ENCODE data around the gene PHF8. TPM values are rescaled to one million over a fixed set of nuclear protein-coding genes. Genes with fewer than 3 reads are reported as not detected.

The PHF8 gene
- 113 and 120 TPM in 2 replicates for total RNA-seq (2011; cell fraction: chromatin; rRNA removed; ENCODE audit: low replicate concordance)
- total RNA-seq (2011; cell fraction: nucleolus; rRNA removed) = 54.2 and 56.8 TPM in 2 replicates
- 59.9 and 65.1 TPM in 2 replicates for total RNA-seq (2011; cell fraction: nucleoplasm; rRNA removed)
- 12.2 and 14.5 TPM in 2 replicates for total RNA-seq (2014; rRNA removed)
- 7.9 and 8.0 TPM in 2 replicates for total RNA-seq (2014; rRNA removed; fragmentation: Illumina TruSeq; extraction: Trizol)
- total RNA-seq (2015; rRNA removed; fragmentation: Illumina TruSeq; extraction: Trizol) = 9.0 and 9.7 TPM in 2 replicates
- 25.5 and 25.7 TPM in 2 replicates for total RNA-seq (2021)
- polyA plus RNA-seq (2011; rRNA removed) = 12.1 and 16.8 TPM in 2 replicates
- polyA plus RNA-seq (2011; cell fraction: cytosol; rRNA removed) = 13.9 and 15.6 TPM in 2 replicates
- 64.6 and 65.8 TPM in 2 replicates for polyA plus RNA-seq (2011; cell fraction: nucleus; rRNA removed)
- polyA plus RNA-seq (2012) = 13.3 and 20.2 TPM in 2 replicates
- polyA plus RNA-seq (2014; fragmentation: Illumina TruSeq; extraction: Trizol) = 18.8 and 19.4 TPM in 2 replicates
- 1 to 10 TPM; 2.5 to 2.9 TPM for polyA plus RNA-seq (2014; fragmentation: Nextera tagmentation; extraction: Ambion mirVana)
- polyA plus RNA-seq (2014; rRNA removed) = 11.4 and 12.5 TPM in 2 replicates
- polyA minus RNA-seq (2011; rRNA and poly(A)+ RNA removed) = 25.2 and 29.7 TPM in 2 replicates
- polyA minus RNA-seq (2011; cell fraction: cytosol; rRNA and poly(A)+ RNA removed) = 22.7 and 29.1 TPM in 2 replicates
- 24.2 and 35.7 TPM in 2 replicates for polyA minus RNA-seq (2011; cell fraction: nucleus; rRNA and poly(A)+ RNA removed)
- Bru-seq, nascent RNA = percentile 60 among the genes with signal in this experiment
- percentile 67 among the genes with signal in this experiment for BruChase-seq, experiment 1, labeled RNA remaining after a 2-hour chase
- BruChase-seq, experiment 2, labeled RNA remaining after a 6-hour chase = percentile 67 among the genes with signal in this experiment
- long read RNA-seq, experiment 1, partial matches to known transcripts = 1 of 19 reads
- long read RNA-seq, experiment 1, other reads (novel, unspliced or antisense) = 18 of 19 reads
- long read RNA-seq, experiment 2, full-length matches to known transcripts = 1 of 12 reads
- long read RNA-seq, experiment 2, partial matches to known transcripts = 4 of 12 reads
- long read RNA-seq, experiment 2, other reads (novel, unspliced or antisense) = 7 of 12 reads
- long read RNA-seq, experiment 3, partial matches to known transcripts = 2 of 4 reads
- long read RNA-seq, experiment 3, other reads (novel, unspliced or antisense) = 2 of 4 reads

DNA sequence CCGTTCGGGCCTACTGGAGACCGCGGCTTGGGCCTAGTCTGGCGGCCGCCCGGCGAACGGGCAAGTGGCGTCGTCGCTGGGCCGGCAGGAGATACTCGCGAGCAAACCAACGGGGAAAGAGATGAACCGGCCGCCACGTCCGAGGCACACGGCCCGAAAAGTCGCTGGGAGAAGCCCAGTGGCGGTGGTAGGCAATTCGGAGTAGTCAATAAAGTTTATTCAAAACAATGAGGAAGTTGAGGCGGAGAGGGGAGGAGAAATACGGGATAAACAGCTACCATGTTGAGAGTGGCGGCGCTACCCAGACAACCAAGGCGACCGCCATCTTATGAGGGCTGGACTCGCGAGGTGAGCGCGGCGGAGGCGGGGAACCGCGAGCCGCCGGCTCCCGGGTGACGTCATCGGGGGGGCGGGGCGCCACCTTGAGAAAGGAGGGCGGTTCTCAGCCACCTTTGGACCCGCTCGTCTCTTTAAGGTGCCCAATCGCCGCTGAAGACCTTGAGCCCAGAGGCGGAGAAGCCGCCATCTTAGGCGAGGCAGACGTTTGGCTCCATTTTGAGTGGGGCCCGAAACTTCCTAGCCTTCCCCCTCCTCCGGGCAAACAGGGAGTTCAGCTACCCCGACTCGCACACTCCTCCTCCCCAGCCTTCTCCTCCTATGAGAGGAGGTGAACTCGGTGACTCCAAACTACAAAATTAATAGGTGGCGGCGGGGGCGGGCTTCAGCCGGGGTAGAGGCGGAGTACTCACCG is at the start of gene PHF8:
PHF8 (minus strand) TSS at position 348 of the 751 bp plus-strand sequence. CDS start 1,745 bp downstream, outside the sequence.
- no TSS peak for BruUV-seq (replicated peaks)
- Histone ChIP-seq H3K9ac (ENCODE audit: insufficient read depth in 1 of 2, low read depth in 2 of 2, low read length in 2 of 2) (peak within 1 kb of the TSS; percentile 97), H3K27me3 (ENCODE audit: control insufficient read depth in 2 of 2, insufficient read depth in 2 of 2, low read length in 2 of 2) (no peaks in the 10 kb centered on the region), H4K20me1 (replicated peaks; ENCODE audit: control insufficient read depth, insufficient read depth, low read length) (no peaks in the 10 kb centered on the region), H3K36me3 (ENCODE audit: control insufficient read depth, insufficient read depth, low read length) (peaks cover 19% of the 10 kb centered on the region; the same call in 1 of the 3 replicates), H3K9me3 (replicated peaks; ENCODE audit: control insufficient read depth, insufficient read depth, low read depth, low read length) (no peaks in the 10 kb centered on the region), H3K4me3 (peak within 1 kb of the TSS; percentile 81), H3K4me1 (replicated peaks in 1 of 2; ENCODE audit: control insufficient read depth in 2 of 2, insufficient read depth in 2 of 2, low read length in 2 of 2) (peaks cover 0 to 10% of the 10 kb centered on the region in 2 experiments; a peak in 3 of 5 replicates), H3K4me2 (ENCODE audit: insufficient read depth, low read length) (peak within 1 kb of the TSS; percentile 94), H3K79me2 (ENCODE audit: control insufficient read depth, insufficient read depth, low read length) (peaks cover 13% of the 10 kb centered on the region), H3K27ac (ENCODE audit: extremely low read depth, low read depth, low read length) (peak within 1 kb of the TSS; percentile 93), H3K9me1 (ENCODE audit: control insufficient read depth, insufficient read depth, low read length) (no peaks in the 10 kb centered on the region), H2AFZ (ENCODE audit: low read depth, low read length) (peak within 1 kb of the TSS; percentile 96)
- FAIRE-seq (peak; percentile 93), DNase-seq (ENCODE audit: extremely low read depth in 1 of 4, low spot score in 3 of 4) (peak; percentile 88 to 95 (median 90)), ATAC-seq (peak; percentile 94)
- in situ Hi-C loops (cut with MboI) = no loop called here
- intact Hi-C loops (cut with micrococcal nuclease) = loop anchor here (10.0 kb wide), 2 partner anchors 360 to 590 kb away; partner anchors contain the start of gene HUWE1
- 2% methylated on average over 31 of the region's 66 CpGs for WGBS (ENCODE audit: insufficient coverage, low coverage, missing lambda C conversion rate)
- ChIA-PET CTCF (ENCODE audit: low intra/inter-chr PET ratio) (interaction anchor here (0.6 kb wide), 1 partner anchor 1965 kb away, joined by 3 read pairs; no protein-coding TSS in a partner anchor), POLR2A (interaction anchor here (0.6 to 1.6 kb wide), 6 partner anchors 9 to 753 kb away, joined by 3 to 5 read pairs (median 4); no protein-coding TSS in a partner anchor)
- TF ChIP-seq ZNF395 (CRISPR knock-in tag; IDR thresholded peaks at IDR 0.05) = peak; percentile 34
- no peak for TF ChIP-seq ELK3 (CRISPR knock-in tag; IDR thresholded peaks at IDR 0.05)
- TF ChIP-seq RBFOX2 (IDR thresholded peaks at IDR 0.05; ENCODE audit: low read depth, low read length) = peak; percentile 92
- TF ChIP-seq TSC22D4 (tag; IDR thresholded peaks at IDR 0.05) = no peak
- TF ChIP-seq ZFX (CRISPR knock-in tag; IDR thresholded peaks at IDR 0.05) = peak; percentile 100
- TF ChIP-seq, protein P1, sequence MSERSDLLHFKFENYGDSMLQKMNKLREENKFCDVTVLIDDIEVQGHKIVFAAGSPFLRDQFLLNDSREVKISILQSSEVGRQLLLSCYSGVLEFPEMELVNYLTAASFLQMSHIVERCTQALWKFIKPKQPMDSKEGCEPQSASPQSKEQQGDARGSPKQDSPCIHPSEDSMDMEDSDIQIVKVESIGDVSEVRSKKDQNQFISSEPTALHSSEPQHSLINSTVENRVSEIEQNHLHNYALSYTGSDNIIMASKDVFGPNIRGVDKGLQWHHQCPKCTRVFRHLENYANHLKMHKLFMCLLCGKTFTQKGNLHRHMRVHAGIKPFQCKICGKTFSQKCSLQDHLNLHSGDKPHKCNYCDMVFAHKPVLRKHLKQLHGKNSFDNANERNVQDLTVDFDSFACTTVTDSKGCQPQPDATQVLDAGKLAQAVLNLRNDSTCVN (CRISPR knock-in tag; IDR thresholded peaks at IDR 0.05) = no peak
- no peak for TF ChIP-seq ZSCAN29 (IDR thresholded peaks at IDR 0.05)
- TF ChIP-seq PCBP1 (IDR thresholded peaks at IDR 0.05; ENCODE audit: low read depth, low read length, poor library complexity, severe bottlenecking) = no peak
- TF ChIP-seq ZNF277 (CRISPR knock-in tag; IDR thresholded peaks at IDR 0.05; ENCODE audit: borderline replicate concordance) = no peak
- TF ChIP-seq NFE2L1 (tag; IDR thresholded peaks at IDR 0.05; ENCODE audit: borderline replicate concordance, low read depth) = no peak

All from K562 (cell line).